ENCODE data around the gene MAPK13.

- TF ChIP-seq POLR2A (IDR thresholded peaks at IDR 0.05): no peak
- TF ChIP-seq, protein P1, sequence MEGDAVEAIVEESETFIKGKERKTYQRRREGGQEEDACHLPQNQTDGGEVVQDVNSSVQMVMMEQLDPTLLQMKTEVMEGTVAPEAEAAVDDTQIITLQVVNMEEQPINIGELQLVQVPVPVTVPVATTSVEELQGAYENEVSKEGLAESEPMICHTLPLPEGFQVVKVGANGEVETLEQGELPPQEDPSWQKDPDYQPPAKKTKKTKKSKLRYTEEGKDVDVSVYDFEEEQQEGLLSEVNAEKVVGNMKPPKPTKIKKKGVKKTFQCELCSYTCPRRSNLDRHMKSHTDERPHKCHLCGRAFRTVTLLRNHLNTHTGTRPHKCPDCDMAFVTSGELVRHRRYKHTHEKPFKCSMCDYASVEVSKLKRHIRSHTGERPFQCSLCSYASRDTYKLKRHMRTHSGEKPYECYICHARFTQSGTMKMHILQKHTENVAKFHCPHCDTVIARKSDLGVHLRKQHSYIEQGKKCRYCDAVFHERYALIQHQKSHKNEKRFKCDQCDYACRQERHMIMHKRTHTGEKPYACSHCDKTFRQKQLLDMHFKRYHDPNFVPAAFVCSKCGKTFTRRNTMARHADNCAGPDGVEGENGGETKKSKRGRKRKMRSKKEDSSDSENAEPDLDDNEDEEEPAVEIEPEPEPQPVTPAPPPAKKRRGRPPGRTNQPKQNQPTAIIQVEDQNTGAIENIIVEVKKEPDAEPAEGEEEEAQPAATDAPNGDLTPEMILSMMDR (IDR thresholded peaks at IDR 0.05): no peak
These were observed 1.4 kb downstream of the MAPK13 start for GRCh38 chr6:36131511-36132245.

All from testis (tissue), 2 donors.